Stimulated activated CD4-positive, alpha-beta T cell treated with anti-CD3 and anti-CD28 coated beads, Interleukin-1b, Interleukin-23, amount 100 ng/mL, for 4 hours (primary cell): Measurements from ENCODE around the gene ERBB4.

Experiments used
- DNase-seq, 2 donors: peaks; one replicate each; pipeline ENCODE4 v3.0.0-alpha.2; 2020; ENCODE audit warnings: low read depth in 2 of 2

Gene ERBB4

GRCh38 chr2:211835695-211836094 lies 702.9 kb downstream of the ERBB4 start:
- no peak for DNase-seq

- no peak for DNase-seq
These were observed 704.9 kb downstream of the ERBB4 start for GRCh38 chr2:211833582-211834279.

GRCh38 chr2:211829725-211830124 lies 708.9 kb downstream of the ERBB4 start:
- no peak for DNase-seq

- no peak for DNase-seq
These were observed 714.6 kb downstream of the ERBB4 start for GRCh38 chr2:211823886-211824479.

- no peak for DNase-seq
These were observed 715.8 kb downstream of the ERBB4 start for GRCh38 chr2:211822686-211823335.

GRCh38 chr2:211816754-211817153 lies 721.8 kb downstream of the ERBB4 start:
- no peak for DNase-seq

GRCh38 chr2:211812587-211812986 lies 726.0 kb downstream of the ERBB4 start:
- DNase-seq, result no peak

GRCh38 chr2:211802666-211803065 lies 735.9 kb downstream of the ERBB4 start:
- no peak for DNase-seq

GRCh38 chr2:211800001-211800400 lies 738.6 kb downstream of the ERBB4 start:
- DNase-seq, result no peak

GRCh38 chr2:211798868-211799267 lies 739.7 kb downstream of the ERBB4 start:
- DNase-seq, result no peak

- no peak for DNase-seq
These were observed 744.9 kb downstream of the ERBB4 start for GRCh38 chr2:211793690-211794089.

- no peak for DNase-seq
These were observed 748.6 kb downstream of the ERBB4 start for GRCh38 chr2:211789982-211790381.

- no peak for DNase-seq
These were observed 771.9 kb downstream of the ERBB4 start for GRCh38 chr2:211766689-211767088.

- DNase-seq, result no peak
These were observed 776.1 kb downstream of the ERBB4 start for GRCh38 chr2:211762479-211762878.

- no peak for DNase-seq
These were observed 778.5 kb downstream of the ERBB4 start for GRCh38 chr2:211760103-211760502.

- no peak for DNase-seq
These were observed 782.3 kb downstream of the ERBB4 start for GRCh38 chr2:211756266-211756665.

GRCh38 chr2:211755187-211755586 lies 783.4 kb downstream of the ERBB4 start:
- no peak for DNase-seq

GRCh38 chr2:211751848-211752247 lies 786.8 kb downstream of the ERBB4 start:
- no peak for DNase-seq

GRCh38 chr2:211748339-211748738 lies 790.3 kb downstream of the ERBB4 start:
- no peak for DNase-seq

GRCh38 chr2:211745295-211746097 lies 793.1 kb downstream of the ERBB4 start:
- no peak for DNase-seq

- no peak for DNase-seq
These were observed 794.2 kb downstream of the ERBB4 start for GRCh38 chr2:211744379-211744778.

GRCh38 chr2:211741966-211742365 lies 796.6 kb downstream of the ERBB4 start:
- no peak for DNase-seq
